Calu3 (cell line): ENCODE data around the gene KBTBD8. TPM values are rescaled to one million over a fixed set of nuclear protein-coding genes. Genes with fewer than 3 reads are reported as not detected.

Experiments used
- BruUV-seq: library from RNA; stranded (reverse); fragments of 400-500 nt; replicated peaks from 2 replicates; lab custom pipeline; 2021; lab: Mats Ljungman, UMichigan
- CTCF ChIA-PET: fragments of 300-600 bp; sonication (Branson Sonifier 250); formaldehyde crosslinking; loops from one replicate; lab custom pipeline; 2022; ENCODE audit warnings: antibody characterized with exemption; lab: Charles Lee
- DNase-seq: peaks from one replicate; pipeline ENCODE4 v3.0.0; 2022
- H3K27ac Mint-ChIP-seq: one replicate; pipeline ENCODE4 v1.8.0; 2022; ENCODE audit warnings: mixed read lengths; ENCODE audit not compliant: unreplicated experiment
- H3K27me3 Mint-ChIP-seq: one replicate; pipeline ENCODE4 v1.8.0; 2022; ENCODE audit warnings: mixed read lengths; ENCODE audit not compliant: unreplicated experiment
- H3K36me3 Mint-ChIP-seq: one replicate; pipeline ENCODE4 v1.8.0; 2022; ENCODE audit warnings: mild to moderate bottlenecking, moderate library complexity, mixed read lengths; ENCODE audit not compliant: insufficient read depth, unreplicated experiment
- H3K4me1 Mint-ChIP-seq: one replicate; pipeline ENCODE4 v1.8.0; 2022; ENCODE audit warnings: mild to moderate bottlenecking, low read depth, mixed read lengths; ENCODE audit not compliant: unreplicated experiment
- H3K4me3 Mint-ChIP-seq: one replicate; pipeline ENCODE4 v1.8.0; 2022; ENCODE audit warnings: mild to moderate bottlenecking, low read depth, moderate library complexity, mixed read lengths; ENCODE audit not compliant: unreplicated experiment
- H3K9me3 Mint-ChIP-seq: one replicate; pipeline ENCODE4 v1.8.0; 2022; ENCODE audit warnings: low read depth, mixed read lengths; ENCODE audit not compliant: unreplicated experiment
- intact Hi-C: fragments of 100-400 bp; cut with micrococcal nuclease; formaldehyde crosslinking; loops from one replicate; pipeline ENCODE4 v1.10.0; 2022; ENCODE audit not compliant: unreplicated experiment
- total RNA-seq: library from RNA; stranded (reverse); gene quantifications from 2 replicates; pipeline ENCODE4 v1.2.3, GENCODE V29; 2022
- TF ChIP-seq, protein P1 (sequence below): fragments of 200-600 bp; IDR thresholded peaks from one replicate; pipeline ENCODE4 v1.8.0; 2022; ENCODE audit warnings: antibody characterized with exemption; ENCODE audit not compliant: unreplicated experiment

The KBTBD8 gene
- total RNA-seq, 1 experiment from 2014 or later = 4.1 TPM

DNA sequence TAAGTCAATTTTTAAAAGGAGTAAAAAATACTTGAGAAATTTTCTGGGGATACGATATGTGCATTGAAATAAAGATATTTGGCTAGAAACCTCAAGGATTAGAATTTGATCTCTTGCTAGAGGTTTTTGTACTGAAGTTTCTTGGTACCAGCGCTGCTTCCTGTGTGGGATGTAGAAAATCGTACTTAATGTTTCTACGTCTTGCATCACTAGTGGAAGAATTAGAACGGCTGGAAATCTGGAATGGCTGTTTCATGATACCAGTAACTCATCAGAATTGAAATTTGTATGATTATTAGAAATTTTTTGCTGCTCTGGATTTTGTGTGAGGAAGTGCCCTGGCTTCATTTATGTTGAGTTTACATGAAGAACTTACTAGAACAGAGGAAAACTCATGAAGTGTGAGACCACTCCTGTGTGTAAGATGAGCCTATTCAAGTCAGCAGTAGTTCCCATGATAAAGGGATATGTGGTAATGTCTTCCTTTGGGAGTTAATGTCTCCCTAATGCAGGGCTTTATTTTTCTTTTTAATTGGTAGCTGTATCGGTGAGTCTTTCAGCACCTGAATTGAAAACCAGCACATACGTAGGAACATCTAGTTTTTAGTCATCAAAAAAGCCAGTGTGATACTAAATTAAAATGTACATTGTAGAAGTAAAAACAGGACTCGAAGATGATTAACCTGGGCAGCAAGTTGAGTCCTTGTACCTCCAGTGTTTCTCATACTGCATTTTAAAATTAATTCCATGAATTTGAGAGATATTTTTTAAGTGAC is 3.2 kb downstream of the KBTBD8 start:
- CTCF ChIA-PET = no interaction called here
- H3K9me3 Mint-ChIP-seq = no peaks in the 10 kb centered on the region
- no peaks in the 10 kb centered on the region for H3K27me3 Mint-ChIP-seq
- no peak overlapping the region for H3K4me3 Mint-ChIP-seq
- no peak for DNase-seq
- H3K4me1 Mint-ChIP-seq = no peaks in the 10 kb centered on the region
- BruUV-seq = TSS peak; percentile 10
- peaks cover 16% of the 10 kb centered on the region for H3K36me3 Mint-ChIP-seq
- TF ChIP-seq, protein P1, sequence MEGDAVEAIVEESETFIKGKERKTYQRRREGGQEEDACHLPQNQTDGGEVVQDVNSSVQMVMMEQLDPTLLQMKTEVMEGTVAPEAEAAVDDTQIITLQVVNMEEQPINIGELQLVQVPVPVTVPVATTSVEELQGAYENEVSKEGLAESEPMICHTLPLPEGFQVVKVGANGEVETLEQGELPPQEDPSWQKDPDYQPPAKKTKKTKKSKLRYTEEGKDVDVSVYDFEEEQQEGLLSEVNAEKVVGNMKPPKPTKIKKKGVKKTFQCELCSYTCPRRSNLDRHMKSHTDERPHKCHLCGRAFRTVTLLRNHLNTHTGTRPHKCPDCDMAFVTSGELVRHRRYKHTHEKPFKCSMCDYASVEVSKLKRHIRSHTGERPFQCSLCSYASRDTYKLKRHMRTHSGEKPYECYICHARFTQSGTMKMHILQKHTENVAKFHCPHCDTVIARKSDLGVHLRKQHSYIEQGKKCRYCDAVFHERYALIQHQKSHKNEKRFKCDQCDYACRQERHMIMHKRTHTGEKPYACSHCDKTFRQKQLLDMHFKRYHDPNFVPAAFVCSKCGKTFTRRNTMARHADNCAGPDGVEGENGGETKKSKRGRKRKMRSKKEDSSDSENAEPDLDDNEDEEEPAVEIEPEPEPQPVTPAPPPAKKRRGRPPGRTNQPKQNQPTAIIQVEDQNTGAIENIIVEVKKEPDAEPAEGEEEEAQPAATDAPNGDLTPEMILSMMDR = no peak
- no peak overlapping the region for H3K27ac Mint-ChIP-seq
- intact Hi-C loops = no loop called here

DNA sequence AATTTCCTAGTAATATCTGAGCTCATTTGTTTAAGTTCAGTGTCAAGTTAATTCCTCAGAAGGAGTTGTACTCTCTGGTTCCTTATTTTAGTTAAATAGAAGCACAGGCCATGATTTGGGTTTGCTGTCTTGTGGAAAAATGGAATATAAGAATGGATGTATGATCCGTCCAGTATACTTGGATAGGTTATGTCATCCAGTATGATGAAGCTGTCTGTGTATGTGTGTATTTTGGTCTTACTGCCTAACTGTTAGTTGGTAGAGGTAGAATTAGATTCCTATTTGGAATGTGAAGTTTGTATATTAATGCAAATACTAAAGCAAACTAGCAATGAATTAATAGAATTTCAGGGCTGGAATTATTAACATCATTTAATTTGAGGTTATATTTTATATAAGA is 7.9 kb downstream of the KBTBD8 start:
- TF ChIP-seq, protein P1 = no peak
- intact Hi-C loops = no loop called here
- Mint-ChIP-seq H3K27ac (no peak overlapping the region), H3K4me1 (no peaks in the 10 kb centered on the region), H3K4me3 (no peak overlapping the region), H3K9me3 (no peaks in the 10 kb centered on the region), H3K27me3 (no peaks in the 10 kb centered on the region), H3K36me3 (no peaks in the 10 kb centered on the region)
- no peak for DNase-seq
- BruUV-seq = no TSS peak
- CTCF ChIA-PET = no interaction called here

DNA sequence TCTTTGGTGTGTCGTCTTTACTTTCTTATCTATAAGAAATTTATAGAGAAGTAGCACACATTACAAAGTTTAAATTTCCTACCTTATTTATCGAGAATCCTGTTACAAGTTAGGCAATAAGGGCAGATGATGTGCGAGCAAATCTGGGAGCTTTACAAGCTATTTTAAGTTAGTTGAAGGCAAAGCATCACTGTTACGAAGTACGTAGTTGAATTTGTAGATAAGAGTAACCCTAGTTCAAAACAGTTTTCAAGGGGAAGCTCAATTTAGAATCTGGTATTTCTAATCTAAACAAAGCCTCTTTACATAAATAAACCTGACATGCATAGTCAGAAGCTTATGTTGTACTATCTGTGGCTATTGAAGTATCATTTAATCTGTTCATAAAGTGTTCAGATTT is 8.4 kb downstream of the KBTBD8 start:
- Mint-ChIP-seq H3K27me3 (no peaks in the 10 kb centered on the region), H3K36me3 (no peaks in the 10 kb centered on the region), H3K4me3 (no peak overlapping the region), H3K9me3 (no peaks in the 10 kb centered on the region), H3K27ac (no peak overlapping the region), H3K4me1 (no peaks in the 10 kb centered on the region)
- no TSS peak for BruUV-seq
- TF ChIP-seq, protein P1 = no peak
- intact Hi-C loops = no loop called here
- CTCF ChIA-PET = interaction anchor here (0.7 kb wide), 1 partner anchor 617 kb away, joined by 5 read pairs; no protein-coding TSS in a partner anchor
- no peak for DNase-seq

DNA sequence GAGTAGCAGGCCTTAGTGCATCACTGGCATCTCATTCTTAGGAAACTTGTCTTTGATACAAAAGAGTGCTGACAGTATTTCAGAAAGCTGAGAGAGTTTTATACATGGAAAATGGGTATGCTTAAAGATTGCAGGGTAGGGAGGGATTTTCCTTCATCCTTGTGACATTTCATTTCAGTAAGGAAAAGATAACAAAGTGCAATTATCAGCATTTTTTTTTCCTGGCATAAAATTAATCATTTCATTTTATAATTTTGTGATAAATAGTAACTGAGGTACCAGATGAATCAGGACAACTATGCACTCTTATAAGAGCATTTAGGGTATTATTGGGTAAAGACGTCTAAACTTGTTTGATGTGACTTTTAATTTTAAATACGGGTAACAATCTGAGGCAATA is 10.3 kb downstream of the KBTBD8 start:
- H3K9me3 Mint-ChIP-seq = no peaks in the 10 kb centered on the region
- intact Hi-C loops = no loop called here
- H3K4me1 Mint-ChIP-seq = no peaks in the 10 kb centered on the region
- no peaks in the 10 kb centered on the region for H3K36me3 Mint-ChIP-seq
- CTCF ChIA-PET = interaction anchor here (0.7 kb wide), 1 partner anchor 64 kb away, joined by 5 read pairs; no protein-coding TSS in a partner anchor
- no peak overlapping the region for H3K4me3 Mint-ChIP-seq
- no peak for DNase-seq
- no TSS peak for BruUV-seq
- TF ChIP-seq, protein P1 = no peak
- H3K27ac Mint-ChIP-seq = no peak overlapping the region
- no peaks in the 10 kb centered on the region for H3K27me3 Mint-ChIP-seq
